Measurements from ENCODE around the gene DHODH.
"Not testable (repeated sequence)": the region's sequence is repeated elsewhere in the genome, so short reads cannot be mapped to it uniquely, and the experiment has no call there.

DHODH gene

DNA sequence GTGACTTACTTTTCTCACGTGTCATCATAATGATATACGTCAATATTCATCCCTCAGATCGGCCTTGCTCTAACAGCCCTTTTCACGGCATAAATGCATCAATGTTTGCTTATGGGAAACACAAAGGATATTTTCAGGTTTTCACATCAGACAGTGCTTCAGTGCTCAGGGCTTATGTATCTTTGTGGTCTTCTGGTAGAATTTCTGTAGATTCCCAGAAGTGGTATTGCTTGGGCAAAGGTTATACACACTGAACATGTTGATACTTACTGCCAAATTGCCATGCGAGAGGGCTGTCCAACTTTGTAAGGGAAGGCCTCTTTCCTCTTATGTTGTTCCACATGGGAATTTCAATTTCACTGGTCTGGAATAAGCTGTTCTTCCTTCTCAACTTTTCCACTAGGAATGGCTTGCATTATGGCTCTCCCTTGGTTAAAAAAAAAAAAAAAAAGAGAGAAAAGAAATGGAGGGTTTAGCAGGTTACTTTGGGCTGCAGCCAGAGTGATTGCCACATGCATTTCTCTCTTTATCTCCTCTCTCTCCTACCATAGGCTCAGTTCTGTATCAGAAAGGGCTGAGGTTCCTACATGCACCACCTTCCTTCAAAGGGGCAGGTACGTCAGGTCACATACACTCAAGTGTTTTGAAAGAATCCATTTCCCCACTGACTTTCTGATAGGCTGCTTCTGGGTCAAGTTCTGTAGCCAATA, 19.3 kb downstream of the DHODH start:
- H3K27ac Mint-ChIP-seq: no peak overlapping the region
- peaks cover 3% of the 10 kb centered on the region for H3K36me3 Mint-ChIP-seq
- H3K27me3 Mint-ChIP-seq: no peaks in the 10 kb centered on the region
- no peaks in the 10 kb centered on the region for H3K9me3 Mint-ChIP-seq
- H3K4me3 Mint-ChIP-seq: no peak overlapping the region
- H3K4me1 Mint-ChIP-seq: no peaks in the 10 kb centered on the region

DNA sequence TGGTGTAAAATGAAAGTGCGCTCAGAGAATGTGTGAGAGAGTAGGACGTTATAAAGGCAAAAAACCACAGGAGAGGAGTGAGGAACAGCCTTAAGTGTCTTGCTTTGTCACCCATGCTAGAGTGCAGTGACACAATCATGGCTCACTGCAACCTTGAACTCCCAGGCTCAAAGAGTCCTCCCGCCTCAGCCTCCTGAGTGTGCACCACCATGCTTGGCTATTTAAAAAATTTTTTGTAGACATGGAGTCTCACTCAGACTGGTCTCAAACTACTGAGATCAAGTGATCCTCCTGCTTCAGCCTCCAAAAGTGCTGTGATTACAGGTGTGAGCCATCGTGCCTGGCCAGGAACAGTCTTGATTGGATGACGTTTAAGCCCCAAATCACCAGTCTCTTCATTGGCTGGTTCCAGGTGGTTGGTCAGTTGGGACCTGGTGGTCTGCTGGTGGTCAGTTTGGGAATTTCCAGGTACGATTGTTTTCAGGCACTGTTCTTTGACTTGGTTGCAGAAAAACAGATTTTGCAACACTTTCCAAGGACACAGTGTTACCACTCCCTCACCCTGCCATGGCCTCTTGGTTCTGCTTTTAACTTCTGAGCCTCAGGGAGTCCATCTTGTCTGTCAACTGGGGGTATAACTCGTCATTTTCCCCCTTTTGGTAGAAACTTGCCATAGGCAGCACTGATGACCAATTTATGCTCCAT, 21.2 kb downstream of the DHODH start:
- peaks cover 3% of the 10 kb centered on the region for H3K36me3 Mint-ChIP-seq
- no peak overlapping the region for H3K27ac Mint-ChIP-seq
- H3K4me3 Mint-ChIP-seq: no peak overlapping the region
- H3K9me3 Mint-ChIP-seq: no peaks in the 10 kb centered on the region
- H3K4me1 Mint-ChIP-seq: no peaks in the 10 kb centered on the region
- H3K27me3 Mint-ChIP-seq: no peaks in the 10 kb centered on the region

DNA sequence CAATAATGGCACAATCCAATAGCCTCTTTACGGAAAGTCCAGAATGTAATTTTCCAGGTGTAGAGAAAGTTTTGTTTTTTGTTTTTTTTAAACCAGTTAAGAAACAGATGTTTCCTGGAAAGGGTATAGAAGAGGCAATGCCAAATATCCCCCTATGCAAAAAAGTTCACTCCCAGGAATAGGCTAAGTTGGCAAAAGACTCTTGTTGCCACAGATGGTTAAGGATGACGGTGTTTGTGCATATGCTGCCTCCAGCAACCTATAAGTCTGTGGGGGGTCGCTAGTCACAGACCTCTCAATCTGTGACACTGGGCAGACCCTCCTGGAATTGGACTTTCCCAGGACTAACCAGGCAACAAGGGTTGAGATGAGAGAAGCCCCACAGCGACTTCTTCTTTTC, 24.9 kb downstream of the DHODH start:
- Mint-ChIP-seq H3K4me1 (no peaks in the 10 kb centered on the region), H3K27me3 (no peaks in the 10 kb centered on the region), H3K9me3 (no peaks in the 10 kb centered on the region), H3K27ac (no peak overlapping the region), H3K4me3 (no peak overlapping the region), H3K36me3 (peaks cover 7% of the 10 kb centered on the region)

DNA sequence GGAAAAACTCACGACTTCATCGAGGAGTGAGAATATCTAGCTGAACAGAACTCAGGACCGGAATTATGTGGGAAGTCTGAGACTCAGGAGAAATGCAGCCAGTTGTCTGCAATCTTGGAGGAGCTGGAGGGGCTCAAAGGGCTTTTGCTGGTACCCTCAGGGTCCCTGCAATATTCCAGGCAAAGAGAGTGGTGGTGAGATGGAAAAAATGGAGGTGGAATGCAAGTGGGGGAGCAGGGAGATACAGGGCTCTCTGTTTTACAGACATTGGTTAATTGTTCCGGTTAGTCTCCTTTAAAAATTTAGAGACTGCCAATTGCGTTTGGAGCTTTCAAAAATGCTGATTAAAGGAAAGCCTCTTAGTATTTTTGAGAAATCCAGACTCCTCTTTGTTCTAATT, 27.6 kb downstream of the DHODH start:
- Mint-ChIP-seq H3K36me3 (peaks cover 4% of the 10 kb centered on the region), H3K4me1 (no peaks in the 10 kb centered on the region), H3K27ac (no peak overlapping the region), H3K9me3 (no peaks in the 10 kb centered on the region), H3K27me3 (no peaks in the 10 kb centered on the region), H3K4me3 (no peak overlapping the region)

DNA sequence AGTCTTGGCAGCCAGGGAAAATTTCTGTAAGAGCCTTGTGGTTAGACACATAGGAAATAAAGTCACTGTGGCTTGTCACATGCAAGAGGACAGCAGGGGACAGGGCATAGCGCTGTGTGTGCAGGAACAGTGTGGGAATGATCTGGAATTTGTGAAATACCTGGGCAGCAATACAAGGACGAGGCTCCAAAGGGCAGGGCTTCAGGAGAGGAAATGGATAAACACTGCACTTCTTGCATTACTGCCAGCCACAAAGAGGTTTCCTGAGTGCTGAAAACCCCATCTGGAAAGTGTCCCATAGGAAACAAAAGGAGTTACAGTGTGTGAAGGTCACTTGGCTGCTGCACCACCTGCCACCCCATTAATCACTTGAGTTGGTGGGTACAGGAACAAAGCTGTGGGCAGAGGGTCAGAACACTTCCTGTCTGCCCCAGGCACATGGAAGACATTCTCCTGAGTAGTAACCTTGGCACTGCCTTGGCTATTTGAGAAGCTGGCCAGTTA, 33.7 kb downstream of the DHODH start:
- H3K4me1 Mint-ChIP-seq: no peaks in the 10 kb centered on the region
- H3K36me3 Mint-ChIP-seq: peaks cover 16% of the 10 kb centered on the region
- H3K9me3 Mint-ChIP-seq: no peaks in the 10 kb centered on the region
- no peaks in the 10 kb centered on the region for H3K27me3 Mint-ChIP-seq
- H3K27ac Mint-ChIP-seq: no peak overlapping the region
- no peak overlapping the region for H3K4me3 Mint-ChIP-seq

DNA sequence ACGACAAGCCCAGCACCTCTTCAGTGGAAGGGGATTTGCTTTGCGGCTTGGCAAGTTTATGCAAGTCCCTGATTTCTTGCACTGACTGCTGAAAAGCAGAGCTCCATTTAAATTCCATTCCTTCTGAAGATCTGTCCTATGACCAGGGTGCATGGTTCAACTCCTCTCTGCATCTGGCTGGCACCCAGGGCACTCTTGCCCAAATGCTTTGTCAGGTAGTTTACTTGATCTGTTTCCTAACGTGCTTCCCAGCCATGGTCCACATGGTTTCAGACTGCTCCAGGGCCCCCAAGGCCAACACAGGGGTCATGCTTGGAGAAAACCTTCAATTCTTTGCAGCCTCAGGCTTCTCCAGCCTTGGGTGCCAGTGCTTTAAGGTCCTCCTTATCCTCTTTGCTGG, 34.5 kb downstream of the DHODH start:
- H3K9me3 Mint-ChIP-seq: no peaks in the 10 kb centered on the region
- no peak overlapping the region for H3K4me3 Mint-ChIP-seq
- no peaks in the 10 kb centered on the region for H3K27me3 Mint-ChIP-seq
- peaks cover 16% of the 10 kb centered on the region for H3K36me3 Mint-ChIP-seq
- H3K4me1 Mint-ChIP-seq: no peaks in the 10 kb centered on the region
- no peak overlapping the region for H3K27ac Mint-ChIP-seq

DNA sequence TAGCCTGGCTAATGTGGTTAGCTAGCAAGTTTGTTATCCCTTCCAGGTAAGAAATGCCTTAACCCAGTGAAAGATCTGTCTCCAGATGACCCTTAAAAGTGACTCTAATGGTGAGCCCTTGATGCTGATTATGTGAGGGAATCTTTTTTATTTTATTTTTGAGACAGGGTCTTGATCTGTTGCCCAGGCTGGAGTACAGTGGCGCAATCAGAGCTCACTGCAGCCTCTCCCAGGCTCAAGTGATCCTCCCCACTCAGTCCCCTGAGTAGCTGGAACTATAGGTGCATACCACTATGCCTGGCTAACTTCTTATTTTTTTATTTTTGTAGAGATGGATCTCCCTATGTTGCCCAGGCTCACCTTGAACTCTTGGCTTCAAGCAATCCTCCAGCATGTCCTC, 35.0 kb downstream of the DHODH start:
- Mint-ChIP-seq H3K9me3 (no peaks in the 10 kb centered on the region), H3K27me3 (no peaks in the 10 kb centered on the region), H3K4me3 (no peak overlapping the region), H3K27ac (no peak overlapping the region), H3K4me1 (no peaks in the 10 kb centered on the region), H3K36me3 (peaks cover 16% of the 10 kb centered on the region)

DNA sequence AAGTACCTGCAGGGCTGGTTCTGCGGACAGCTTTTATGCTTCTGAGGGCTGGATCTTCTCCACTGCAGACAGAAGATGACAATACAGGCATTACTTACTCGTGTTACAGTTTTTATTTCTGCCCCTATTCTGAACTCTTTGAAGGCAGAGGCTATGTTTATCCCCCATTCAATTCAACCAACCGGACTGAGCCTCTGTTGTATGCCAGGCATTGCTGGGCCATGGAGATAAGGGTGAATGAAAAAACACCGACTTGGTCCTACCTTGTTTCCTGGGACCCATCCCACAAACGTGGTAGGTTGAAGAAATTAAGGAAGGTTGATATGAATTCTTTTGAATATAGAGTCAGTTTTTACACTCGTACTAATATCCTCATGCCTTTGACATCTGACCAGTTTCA, 35.8 kb downstream of the DHODH start:
- no peak overlapping the region for H3K27ac Mint-ChIP-seq
- H3K36me3 Mint-ChIP-seq: peaks cover 21% of the 10 kb centered on the region
- no peaks in the 10 kb centered on the region for H3K27me3 Mint-ChIP-seq
- H3K4me3 Mint-ChIP-seq: no peak overlapping the region
- H3K4me1 Mint-ChIP-seq: no peaks in the 10 kb centered on the region
- H3K9me3 Mint-ChIP-seq: peaks cover 5% of the 10 kb centered on the region

DNA sequence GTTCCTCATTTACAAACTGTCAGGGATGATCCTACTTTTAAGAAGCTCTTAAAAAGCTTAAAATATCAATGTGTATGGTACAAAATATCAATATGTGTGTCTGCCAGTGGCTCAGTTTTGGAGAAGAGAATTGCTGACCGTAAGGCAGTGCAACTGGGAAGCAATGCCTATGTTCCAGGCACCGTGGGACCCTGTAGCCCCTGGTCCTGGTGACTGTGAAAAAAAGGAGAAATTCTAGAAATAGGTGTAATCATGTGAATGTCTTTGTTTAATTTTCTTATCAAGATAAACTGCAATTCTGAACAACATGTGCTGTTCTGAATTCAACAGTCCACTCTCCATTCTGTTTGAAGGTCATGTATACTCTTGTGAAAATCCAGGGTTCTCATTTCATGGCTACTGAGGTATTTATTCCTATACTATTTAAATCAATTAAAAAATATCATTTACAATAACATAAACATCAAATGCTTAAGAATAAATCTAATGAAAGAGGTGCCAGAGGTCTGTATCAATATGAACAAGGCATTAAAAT, 36.3 kb downstream of the DHODH start:
- no peak overlapping the region for H3K4me3 Mint-ChIP-seq
- H3K4me1 Mint-ChIP-seq: no peaks in the 10 kb centered on the region
- no peaks in the 10 kb centered on the region for H3K27me3 Mint-ChIP-seq
- H3K27ac Mint-ChIP-seq: no peak overlapping the region
- peaks cover 5% of the 10 kb centered on the region for H3K9me3 Mint-ChIP-seq
- H3K36me3 Mint-ChIP-seq: peaks cover 26% of the 10 kb centered on the region

DNA sequence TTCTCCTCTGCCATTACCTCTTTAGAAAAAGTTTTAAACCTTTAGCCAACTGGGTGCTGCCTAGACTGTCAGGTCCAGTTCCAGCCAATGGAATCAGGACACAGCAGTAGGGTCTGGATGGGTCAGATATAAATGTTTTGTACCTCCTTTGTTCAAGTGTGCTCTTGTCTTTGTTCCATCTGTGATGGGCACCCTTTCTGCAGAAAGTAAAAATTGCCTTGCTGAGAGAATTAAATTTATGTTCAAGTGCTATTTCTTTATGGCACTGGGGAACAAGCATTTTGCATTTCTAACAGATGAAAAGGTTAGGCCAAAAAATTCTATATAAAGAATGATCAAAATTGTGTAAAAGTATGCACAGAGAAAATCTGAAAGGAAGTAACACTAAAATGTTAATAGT, 40.6 kb downstream of the DHODH start:
- Mint-ChIP-seq H3K27ac (no peak overlapping the region), H3K9me3 (peaks cover 5% of the 10 kb centered on the region), H3K4me3 (no peak overlapping the region), H3K4me1 (no peaks in the 10 kb centered on the region), H3K27me3 (no peaks in the 10 kb centered on the region), H3K36me3 (peaks cover 21% of the 10 kb centered on the region)

DNA sequence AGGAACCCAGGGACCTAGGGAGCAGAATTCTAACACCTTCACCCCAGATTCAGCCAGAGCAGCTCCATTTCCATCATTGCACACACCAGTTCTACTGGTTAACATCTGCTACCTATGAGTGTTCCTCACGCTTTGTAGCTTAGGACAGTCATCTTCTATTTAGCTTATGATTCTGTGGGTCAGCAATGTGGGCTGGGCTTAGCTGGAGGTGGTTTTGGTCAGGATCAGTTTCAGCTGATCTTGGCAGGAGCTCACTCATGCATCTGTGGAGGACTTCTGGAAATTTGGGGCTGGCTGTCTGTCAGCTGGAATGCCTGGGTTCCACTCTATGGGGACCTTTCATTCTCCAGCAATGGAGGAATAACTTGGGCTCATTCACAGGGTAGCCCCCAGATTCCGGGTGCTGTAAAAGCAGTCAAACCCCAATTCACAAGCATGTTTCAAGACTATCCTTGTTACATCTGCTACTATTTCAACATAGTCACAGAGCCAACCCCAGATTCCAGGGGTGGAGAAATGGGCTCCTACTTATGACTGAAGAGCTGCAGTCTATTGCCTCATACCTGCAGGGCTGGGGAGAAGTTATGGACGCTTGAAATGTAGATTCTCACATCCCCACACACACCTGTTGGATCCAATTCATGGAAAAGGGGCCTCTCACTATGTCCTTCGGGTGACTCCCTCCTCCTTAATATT, 42.4 kb downstream of the DHODH start:
- Mint-ChIP-seq H3K4me1 (no peaks in the 10 kb centered on the region), H3K27ac (no peak overlapping the region), H3K4me3 (no peak overlapping the region), H3K27me3 (no peaks in the 10 kb centered on the region), H3K36me3 (peaks cover 18% of the 10 kb centered on the region), H3K9me3 (peaks cover 5% of the 10 kb centered on the region)

DNA sequence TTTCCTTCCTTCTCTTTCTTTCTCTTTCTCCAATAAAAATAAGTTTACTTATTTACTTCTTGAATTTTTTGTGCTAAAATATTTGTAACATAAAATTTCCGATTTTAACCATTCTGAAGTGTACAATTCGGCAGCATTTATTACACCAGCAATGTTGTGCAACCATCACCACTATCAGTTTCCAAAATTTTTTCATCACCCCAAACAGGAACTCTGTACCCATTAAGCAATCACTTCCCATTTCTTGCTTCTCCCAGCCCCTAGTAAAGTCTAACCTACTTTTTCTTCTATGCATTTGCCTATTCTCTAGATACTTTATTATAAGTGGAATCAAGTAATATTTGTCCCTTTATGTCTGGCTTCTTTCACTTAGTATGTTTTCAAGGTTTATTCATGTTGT, 43.3 kb downstream of the DHODH start:
- H3K27ac Mint-ChIP-seq: no peak overlapping the region
- H3K36me3 Mint-ChIP-seq: peaks cover 18% of the 10 kb centered on the region
- H3K9me3 Mint-ChIP-seq: peaks cover 5% of the 10 kb centered on the region
- no peaks in the 10 kb centered on the region for H3K4me1 Mint-ChIP-seq
- no peaks in the 10 kb centered on the region for H3K27me3 Mint-ChIP-seq
- no peak overlapping the region for H3K4me3 Mint-ChIP-seq

DNA sequence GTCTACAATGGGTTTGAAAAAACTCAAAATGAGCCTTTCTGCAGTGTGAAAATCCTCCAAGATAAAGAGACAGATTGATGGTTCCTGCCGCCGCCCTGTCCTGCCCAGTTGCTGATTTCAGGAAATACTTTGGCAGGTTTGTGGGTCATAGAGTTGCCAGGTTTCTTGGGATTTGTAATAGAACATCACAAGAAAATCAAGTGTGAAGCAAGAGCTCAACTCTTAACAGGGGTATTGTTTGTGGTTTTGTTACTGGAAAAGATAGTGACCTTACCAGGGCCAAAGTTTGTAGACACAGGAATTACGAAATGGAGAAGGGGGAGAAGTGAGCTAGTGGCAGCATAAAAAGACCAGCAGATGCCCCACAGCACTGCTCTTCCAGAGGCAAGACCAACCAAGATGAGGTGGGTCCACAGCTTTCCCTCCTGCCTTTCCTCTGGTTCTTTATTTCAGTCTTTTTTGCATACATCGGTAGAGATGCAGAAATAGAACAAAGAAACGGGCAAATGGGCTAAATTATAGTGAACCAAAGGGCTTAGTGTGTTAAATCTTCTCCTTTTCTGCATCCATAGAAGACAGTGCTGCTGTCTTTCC, 45.8 kb downstream of the DHODH start, which contains the start of gene HP:
Gene HP, plus strand, starts transcription at position 252 of the 594 bp plus-strand sequence. Its CDS starts 148 bp downstream, at position 400.
- H3K27me3 Mint-ChIP-seq, H3K9me3 Mint-ChIP-seq, H3K27ac Mint-ChIP-seq, H3K4me1 Mint-ChIP-seq, H3K4me3 Mint-ChIP-seq: not testable (repeated sequence)
- peaks cover 13% of the 10 kb centered on the region for H3K36me3 Mint-ChIP-seq

DNA sequence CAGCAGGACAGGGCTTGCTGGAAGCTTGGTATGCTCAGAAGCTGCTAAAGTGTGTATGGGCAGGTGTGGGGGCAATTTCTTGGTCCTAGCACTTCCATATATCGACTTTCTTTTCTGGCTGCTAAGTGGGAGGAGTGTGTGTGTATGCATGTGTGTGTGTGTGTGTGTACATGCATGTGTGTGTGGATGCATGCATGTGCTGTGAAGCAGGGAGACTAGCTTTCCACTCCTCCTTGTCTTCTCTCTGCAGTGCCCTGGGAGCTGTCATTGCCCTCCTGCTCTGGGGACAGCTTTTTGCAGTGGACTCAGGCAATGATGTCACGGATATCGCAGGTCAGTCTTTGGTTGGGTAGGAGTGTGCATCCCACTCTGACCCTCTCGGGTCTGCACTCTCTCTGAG, 47.4 kb downstream of the DHODH start:
- Mint-ChIP-seq H3K9me3 (no peaks in the 10 kb centered on the region), H3K4me1 (no peaks in the 10 kb centered on the region), H3K27me3 (no peaks in the 10 kb centered on the region), H3K27ac (no peak overlapping the region), H3K4me3 (no peak overlapping the region), H3K36me3 (peaks cover 5% of the 10 kb centered on the region)

DNA sequence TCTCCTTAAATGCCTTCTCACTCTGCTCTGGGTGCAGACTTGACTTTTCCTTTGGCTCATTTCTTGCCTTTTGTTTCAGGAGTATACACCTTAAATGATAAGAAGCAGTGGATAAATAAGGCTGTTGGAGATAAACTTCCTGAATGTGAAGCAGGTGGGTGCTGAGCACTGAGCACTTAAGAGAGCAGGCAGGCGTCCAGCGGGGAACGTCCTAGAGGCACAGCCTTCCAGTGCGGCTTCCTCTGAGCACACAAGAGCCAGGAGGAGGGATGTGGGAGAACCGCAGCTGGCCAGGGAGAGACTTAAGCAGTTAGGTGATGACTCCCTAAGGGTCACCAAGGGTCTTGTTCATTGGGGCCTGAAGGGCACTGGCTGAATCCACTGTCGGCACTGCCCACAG, 48.8 kb downstream of the DHODH start:
- not testable (repeated sequence) for H3K4me1 Mint-ChIP-seq, H3K36me3 Mint-ChIP-seq, H3K4me3 Mint-ChIP-seq, H3K27ac Mint-ChIP-seq, H3K27me3 Mint-ChIP-seq, H3K9me3 Mint-ChIP-seq
